Neural cell (in vitro differentiated cells): ENCODE measurements around the gene RABGGTA. TPM values are rescaled to one million over a fixed set of nuclear protein-coding genes. Genes with fewer than 3 reads are reported as not detected.

Source experiments
- H2AFZ ChIP-seq: fragments of 200-600, 300-800 bp; sonication (generic), shearing (Covaris generic); 2 replicates; pipeline ENCODE4 v1.6.0; 2014; ENCODE audit warnings: low read depth, mild to moderate bottlenecking, antibody characterized with exemption, low read length, moderate library complexity
- H3F3A ChIP-seq: fragments of 200-600 bp; shearing (Covaris generic); 2 replicates; pipeline ENCODE4 v1.6.1; 2016; ENCODE audit warnings: mild to moderate bottlenecking, moderate library complexity, mixed read lengths, antibody characterized with exemption, low read length; ENCODE audit not compliant: insufficient read depth, poor library complexity, severe bottlenecking
- H3K27ac ChIP-seq: fragments of 200-600, 300-800 bp; sonication (generic), shearing (Covaris generic); 2 replicates; pipeline ENCODE4 v1.5.1; 2014; ENCODE audit warnings: mild to moderate bottlenecking, low read length, moderate library complexity
- H3K27me3 ChIP-seq: fragments of 300-800, 200-600 bp; sonication (generic), shearing (Covaris generic); 2 replicates; pipeline ENCODE4 v1.6.0; 2014; ENCODE audit warnings: mild to moderate bottlenecking, low read depth, low read length, moderate library complexity; ENCODE audit not compliant: insufficient read depth
- H3K36me3 ChIP-seq: fragments of 300-800, 200-600 bp; sonication (generic), shearing (Covaris generic); 2 replicates; pipeline ENCODE4 v1.5.1; 2014; ENCODE audit warnings: mild to moderate bottlenecking, antibody characterized with exemption, low read length, moderate library complexity; ENCODE audit not compliant: insufficient read depth
- H3K4me2 ChIP-seq: fragments of 300-800, 200-600 bp; sonication (generic), shearing (Covaris generic); 2 replicates; pipeline ENCODE4 v1.6.0; 2014; ENCODE audit warnings: mild to moderate bottlenecking, low read length
- H3K4me3 ChIP-seq: fragments of 300-800, 200-600 bp; sonication (generic), shearing (Covaris generic); 2 replicates; pipeline ENCODE4 v1.5.1; 2014; ENCODE audit warnings: mild to moderate bottlenecking, low read length, moderate library complexity
- H3K79me2 ChIP-seq: fragments of 200-600 bp; shearing (Covaris generic); replicated peaks from 2 replicates; pipeline ENCODE4 v1.6.0; 2014; ENCODE audit warnings: mild to moderate bottlenecking, low read length, moderate library complexity; ENCODE audit not compliant: insufficient read depth
- H3K9ac ChIP-seq: fragments of 300-800, 200-600 bp; sonication (generic), shearing (Covaris generic); 2 replicates; pipeline ENCODE4 v1.6.1; 2016; ENCODE audit warnings: mild to moderate bottlenecking, low read length, mixed read lengths
- H3K9me2 ChIP-seq: fragments of 200-600 bp; shearing (Covaris generic); 2 replicates; pipeline ENCODE4 v1.6.1; 2016; ENCODE audit warnings: mild to moderate bottlenecking, low read length, mixed read lengths; ENCODE audit not compliant: insufficient read depth
- H3K9me3 ChIP-seq: fragments of 200-600, 300-800 bp; sonication (generic), shearing (Covaris generic); 2 replicates; pipeline ENCODE4 v1.6.1; 2016; ENCODE audit warnings: mild to moderate bottlenecking, mixed run types, low read length, moderate library complexity, mixed read lengths
- H4K20me1 ChIP-seq: fragments of 200-600 bp; shearing (Covaris generic); 2 replicates; pipeline ENCODE4 v1.6.1; 2016; ENCODE audit warnings: mild to moderate bottlenecking, mixed run types; ENCODE audit not compliant: insufficient read depth
- EP300 ChIP-seq: fragments of 450-650 bp; conservative IDR thresholded peaks from 2 replicates; pipeline ENCODE4 v1.6.1; 2014; ENCODE audit warnings: antibody characterized with exemption, mild to moderate bottlenecking, moderate library complexity; ENCODE audit not compliant: poor library complexity, severe bottlenecking
- EZH2 ChIP-seq: fragments of 200-600, 300-800 bp; shearing (Covaris generic), sonication (generic); IDR thresholded peaks from 2 replicates; pipeline ENCODE4 v1.6.1; 2014; ENCODE audit warnings: antibody characterized with exemption, low read length, borderline replicate concordance, mild to moderate bottlenecking; ENCODE audit not compliant: insufficient read depth, poor library complexity, severe bottlenecking
- MXI1 ChIP-seq: fragments of 450-650 bp; conservative IDR thresholded peaks from 2 replicates; pipeline ENCODE4 v1.6.1; 2014; ENCODE audit warnings: antibody characterized with exemption, mild to moderate bottlenecking; ENCODE audit not compliant: poor library complexity, severe bottlenecking
- POLR2AphosphoS5 ChIP-seq: IDR thresholded peaks from 2 replicates; pipeline ENCODE4 v1.6.1; 2012
- RAD21 ChIP-seq: fragments of 450-650 bp; conservative IDR thresholded peaks from 2 replicates; pipeline ENCODE4 v1.6.1; 2014; ENCODE audit warnings: antibody characterized with exemption, mild to moderate bottlenecking, moderate library complexity
- REST ChIP-seq: IDR thresholded peaks from 2 replicates; pipeline ENCODE4 v1.6.1; 2012; ENCODE audit warnings: borderline replicate concordance
- SMC3 ChIP-seq: fragments of 450-650 bp; conservative IDR thresholded peaks from 2 replicates; pipeline ENCODE4 v1.6.1; 2014; ENCODE audit warnings: antibody characterized with exemption, mild to moderate bottlenecking, moderate library complexity; ENCODE audit not compliant: poor library complexity
- TAF1 ChIP-seq: IDR thresholded peaks from 2 replicates; pipeline ENCODE4 v1.6.1; 2012; ENCODE audit warnings: low read depth
- polyA plus RNA-seq: library from polyadenylated mRNA; depleted of rRNA; stranded (reverse); fragments of >200 nt; gene quantifications from 2 replicates; pipeline ENCODE4 v1.2.3, GENCODE V29; 2014
- TF ChIP-seq, protein P1 (sequence below): fragments of 450-650 bp; IDR thresholded peaks from 2 replicates; pipeline ENCODE4 v1.5.1; 2014; ENCODE audit warnings: antibody characterized with exemption, mild to moderate bottlenecking, moderate library complexity; ENCODE audit not compliant: poor library complexity, severe bottlenecking

The RABGGTA gene
- polyA plus RNA-seq, 1 donor from 2014 or later: 33.2 TPM

DNA sequence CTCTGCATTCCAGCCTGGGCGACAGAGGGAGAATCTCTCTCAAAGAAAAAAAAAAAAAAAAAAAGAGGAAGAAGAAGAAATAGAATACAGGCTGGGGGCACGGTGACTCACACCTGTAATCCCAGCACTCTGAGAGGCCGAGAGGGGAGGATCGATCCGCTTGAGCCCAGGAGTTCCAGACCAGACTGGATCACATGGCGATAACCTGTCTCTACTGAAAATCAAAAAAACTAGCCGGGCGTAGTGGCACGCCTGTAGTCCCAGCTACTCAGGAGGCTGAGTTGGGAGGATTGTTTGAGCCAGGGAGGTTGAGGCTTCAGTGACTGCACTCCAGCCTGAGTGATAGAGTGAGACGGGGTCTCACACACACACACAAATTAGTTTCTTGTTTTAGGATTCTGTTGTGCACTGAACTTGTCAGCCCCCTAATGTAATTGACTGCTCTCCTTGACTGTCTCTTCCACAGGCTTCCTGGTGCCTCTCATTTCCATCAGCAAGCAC, 28.0 kb downstream of the RABGGTA start:
- H3F3A ChIP-seq: peaks cover 5% of the 10 kb centered on the region
- peak overlapping the region; percentile 63 for H2AFZ ChIP-seq
- H3K4me3 ChIP-seq: peak overlapping the region; percentile 79
- H3K27me3 ChIP-seq: no peaks in the 10 kb centered on the region
- no peak for TF ChIP-seq EZH2
- no peak for TF ChIP-seq EP300
- no peak for TF ChIP-seq RAD21
- no peak for TF ChIP-seq TAF1
- TF ChIP-seq, protein P1, sequence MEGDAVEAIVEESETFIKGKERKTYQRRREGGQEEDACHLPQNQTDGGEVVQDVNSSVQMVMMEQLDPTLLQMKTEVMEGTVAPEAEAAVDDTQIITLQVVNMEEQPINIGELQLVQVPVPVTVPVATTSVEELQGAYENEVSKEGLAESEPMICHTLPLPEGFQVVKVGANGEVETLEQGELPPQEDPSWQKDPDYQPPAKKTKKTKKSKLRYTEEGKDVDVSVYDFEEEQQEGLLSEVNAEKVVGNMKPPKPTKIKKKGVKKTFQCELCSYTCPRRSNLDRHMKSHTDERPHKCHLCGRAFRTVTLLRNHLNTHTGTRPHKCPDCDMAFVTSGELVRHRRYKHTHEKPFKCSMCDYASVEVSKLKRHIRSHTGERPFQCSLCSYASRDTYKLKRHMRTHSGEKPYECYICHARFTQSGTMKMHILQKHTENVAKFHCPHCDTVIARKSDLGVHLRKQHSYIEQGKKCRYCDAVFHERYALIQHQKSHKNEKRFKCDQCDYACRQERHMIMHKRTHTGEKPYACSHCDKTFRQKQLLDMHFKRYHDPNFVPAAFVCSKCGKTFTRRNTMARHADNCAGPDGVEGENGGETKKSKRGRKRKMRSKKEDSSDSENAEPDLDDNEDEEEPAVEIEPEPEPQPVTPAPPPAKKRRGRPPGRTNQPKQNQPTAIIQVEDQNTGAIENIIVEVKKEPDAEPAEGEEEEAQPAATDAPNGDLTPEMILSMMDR: no peak
- no peak for TF ChIP-seq POLR2AphosphoS5
- no peak for TF ChIP-seq SMC3
- no peak for TF ChIP-seq REST
- TF ChIP-seq MXI1: no peak
- peak overlapping the region; percentile 85 for H3K9ac ChIP-seq
- H3K36me3 ChIP-seq: peaks cover 16% of the 10 kb centered on the region
- H3K27ac ChIP-seq: peak overlapping the region; percentile 95
- H3K9me3 ChIP-seq: no peaks in the 10 kb centered on the region
- H3K9me2 ChIP-seq: no peaks in the 10 kb centered on the region
- peaks cover 5% of the 10 kb centered on the region for H4K20me1 ChIP-seq
- H3K79me2 ChIP-seq: peaks cover 21% of the 10 kb centered on the region
- peak overlapping the region; percentile 63 for H3K4me2 ChIP-seq

DNA sequence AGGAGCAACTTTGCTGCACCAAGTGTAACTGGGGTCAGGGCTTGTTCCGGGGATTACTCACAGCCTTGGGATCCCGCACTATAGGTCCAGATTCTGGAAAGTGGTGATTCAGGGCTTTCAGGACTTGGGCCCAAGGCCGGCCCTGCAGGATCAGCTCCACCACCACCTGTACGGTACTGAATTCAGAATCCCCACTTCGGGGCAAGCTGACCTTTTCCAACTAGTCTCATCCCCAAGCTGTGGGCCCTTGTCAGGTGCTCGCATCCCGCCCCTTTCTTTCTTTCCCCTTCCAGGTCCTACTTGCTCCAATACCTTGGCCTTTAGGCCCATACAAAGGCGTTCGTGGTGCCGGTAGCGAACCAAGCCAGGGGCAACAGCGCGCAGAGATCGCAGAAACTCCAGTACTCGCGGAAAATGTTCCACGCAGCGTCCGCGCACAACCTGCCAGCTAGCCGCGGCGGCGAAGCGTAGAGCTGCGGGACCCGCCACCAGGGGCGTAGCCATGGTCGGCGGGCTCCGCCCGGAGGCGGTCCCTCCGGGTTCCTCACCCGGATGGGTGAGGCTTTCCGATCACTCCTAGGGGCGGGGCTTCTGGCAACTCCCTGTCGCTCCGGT, 29.5 kb downstream of the RABGGTA start:
- no peaks in the 10 kb centered on the region for H3K9me2 ChIP-seq
- H3K36me3 ChIP-seq: peaks cover 16% of the 10 kb centered on the region
- peaks cover 5% of the 10 kb centered on the region for H4K20me1 ChIP-seq
- H3K27me3 ChIP-seq: no peaks in the 10 kb centered on the region
- peak overlapping the region; percentile 93 for H3K4me2 ChIP-seq
- H3K9me3 ChIP-seq: no peaks in the 10 kb centered on the region
- peaks cover 5% of the 10 kb centered on the region for H3F3A ChIP-seq
- H3K79me2 ChIP-seq: peaks cover 21% of the 10 kb centered on the region
- H3K4me3 ChIP-seq: peak overlapping the region; percentile 79
- no peak for TF ChIP-seq EP300
- TF ChIP-seq, protein P1: peak; percentile 65
- peak overlapping the region; percentile 34 for H2AFZ ChIP-seq
- H3K9ac ChIP-seq: peak overlapping the region; percentile 85
- peak overlapping the region; percentile 95 for H3K27ac ChIP-seq
